GM18511 (cell line): ENCODE measurements around the gene LRMDA.

Experiments used
- ATAC-seq: cut with Tn5 transposase; IDR thresholded peaks from one replicate; pipeline ENCODE4 v1.9.1; 2021; ENCODE audit warnings: mild to moderate bottlenecking, moderate library complexity; ENCODE audit not compliant: unreplicated experiment

Gene LRMDA

GRCh38 chr10:75884808-75885207, 453.4 kb downstream of the LRMDA start:
- ATAC-seq = no peak

- no peak for ATAC-seq
These were observed 455.9 kb downstream of the LRMDA start for GRCh38 chr10:75887369-75887768.

GRCh38 chr10:75887992-75888680, 456.7 kb downstream of the LRMDA start:
- no peak for ATAC-seq

- no peak for ATAC-seq
These were observed 457.6 kb downstream of the LRMDA start for GRCh38 chr10:75889051-75889450.

GRCh38 chr10:75894761-75895160, 463.3 kb downstream of the LRMDA start:
- no peak for ATAC-seq

- ATAC-seq = no peak
These were observed 463.8 kb downstream of the LRMDA start for GRCh38 chr10:75895259-75895658.

GRCh38 chr10:75899816-75900390, 468.5 kb downstream of the LRMDA start:
- ATAC-seq = no peak

- no peak for ATAC-seq
These were observed 471.4 kb downstream of the LRMDA start for GRCh38 chr10:75902816-75903215.

GRCh38 chr10:75904499-75905283, 473.3 kb downstream of the LRMDA start:
- ATAC-seq = no peak

- no peak for ATAC-seq
These were observed 474.1 kb downstream of the LRMDA start for GRCh38 chr10:75905490-75905889.

- ATAC-seq = no peak
These were observed 478.6 kb downstream of the LRMDA start for GRCh38 chr10:75910032-75910431.

- ATAC-seq = no peak
These were observed 480.0 kb downstream of the LRMDA start for GRCh38 chr10:75911426-75911825.

GRCh38 chr10:75916906-75917305, 485.5 kb downstream of the LRMDA start:
- no peak for ATAC-seq

- ATAC-seq = no peak
These were observed 488.5 kb downstream of the LRMDA start for GRCh38 chr10:75919913-75920312.

GRCh38 chr10:75922435-75922834, 491.0 kb downstream of the LRMDA start:
- ATAC-seq = no peak

- no peak for ATAC-seq
These were observed 493.0 kb downstream of the LRMDA start for GRCh38 chr10:75924309-75924902.

- no peak for ATAC-seq
These were observed 494.6 kb downstream of the LRMDA start for GRCh38 chr10:75925999-75926398.

- no peak for ATAC-seq
These were observed 495.3 kb downstream of the LRMDA start for GRCh38 chr10:75926763-75927162.

GRCh38 chr10:75928231-75928630, 496.8 kb downstream of the LRMDA start:
- ATAC-seq = no peak

GRCh38 chr10:75929630-75930161, 498.3 kb downstream of the LRMDA start:
- ATAC-seq = no peak

- ATAC-seq = peak; percentile 83
These were observed 501.5 kb downstream of the LRMDA start for GRCh38 chr10:75932921-75933320.
